ENCODE measurements around the gene MROH9.

Gene MROH9

DNA sequence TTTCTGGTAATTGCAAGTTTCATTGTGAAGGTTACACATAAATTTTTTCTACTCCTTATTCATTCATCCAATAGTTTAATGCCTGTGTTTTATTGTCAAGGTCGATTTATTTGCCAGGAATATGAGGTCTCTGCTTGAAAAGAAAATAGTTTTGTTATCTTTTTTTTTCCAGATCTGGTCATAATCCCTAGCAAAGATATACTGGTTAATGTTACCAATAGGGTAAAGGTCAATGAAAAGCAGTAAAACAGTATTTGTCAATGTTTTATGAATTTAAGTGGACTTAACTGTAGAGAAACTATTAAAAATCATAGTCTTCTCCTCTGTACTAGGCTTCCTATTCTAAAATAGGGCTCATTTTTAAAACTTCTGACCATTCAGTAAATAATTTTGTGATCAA lies 147.3 kb downstream of the MROH9 start:
- no peak for DNase-seq
- no peak overlapping the region for H3K4me3 ChIP-seq (ENCODE audit: low read depth, low read length)
- H3K27me3 ChIP-seq = no peaks in the 10 kb centered on the region
- no peaks in the 10 kb centered on the region for H3K36me3 ChIP-seq
- H3K9me3 ChIP-seq = no peaks in the 10 kb centered on the region
- no peaks in the 10 kb centered on the region for H3K4me1 ChIP-seq
- TF ChIP-seq, protein P1, sequence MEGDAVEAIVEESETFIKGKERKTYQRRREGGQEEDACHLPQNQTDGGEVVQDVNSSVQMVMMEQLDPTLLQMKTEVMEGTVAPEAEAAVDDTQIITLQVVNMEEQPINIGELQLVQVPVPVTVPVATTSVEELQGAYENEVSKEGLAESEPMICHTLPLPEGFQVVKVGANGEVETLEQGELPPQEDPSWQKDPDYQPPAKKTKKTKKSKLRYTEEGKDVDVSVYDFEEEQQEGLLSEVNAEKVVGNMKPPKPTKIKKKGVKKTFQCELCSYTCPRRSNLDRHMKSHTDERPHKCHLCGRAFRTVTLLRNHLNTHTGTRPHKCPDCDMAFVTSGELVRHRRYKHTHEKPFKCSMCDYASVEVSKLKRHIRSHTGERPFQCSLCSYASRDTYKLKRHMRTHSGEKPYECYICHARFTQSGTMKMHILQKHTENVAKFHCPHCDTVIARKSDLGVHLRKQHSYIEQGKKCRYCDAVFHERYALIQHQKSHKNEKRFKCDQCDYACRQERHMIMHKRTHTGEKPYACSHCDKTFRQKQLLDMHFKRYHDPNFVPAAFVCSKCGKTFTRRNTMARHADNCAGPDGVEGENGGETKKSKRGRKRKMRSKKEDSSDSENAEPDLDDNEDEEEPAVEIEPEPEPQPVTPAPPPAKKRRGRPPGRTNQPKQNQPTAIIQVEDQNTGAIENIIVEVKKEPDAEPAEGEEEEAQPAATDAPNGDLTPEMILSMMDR (IDR thresholded peaks at IDR 0.05; ENCODE audit: low read depth, low read length) = no peak

DNA sequence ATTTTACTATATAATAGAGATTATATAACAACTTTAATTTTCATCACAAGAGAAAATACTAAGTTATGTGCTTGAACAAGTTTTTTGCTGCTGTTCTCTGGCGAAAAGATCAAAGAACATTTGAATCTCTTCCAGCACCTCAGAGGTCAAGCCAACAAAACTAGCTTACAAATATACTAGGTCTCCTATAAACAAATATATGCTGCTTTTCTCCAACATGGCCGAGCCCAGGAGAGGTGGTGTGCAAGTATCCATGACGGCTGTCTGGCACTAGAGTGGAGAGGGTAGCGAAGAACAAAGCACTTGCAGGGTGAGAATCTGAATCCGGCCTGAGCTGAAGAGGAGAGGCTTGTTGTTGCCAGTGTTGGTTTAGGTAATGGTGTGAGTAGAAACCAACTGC lies 147.9 kb downstream of the MROH9 start:
- Histone ChIP-seq H3K9me3 (no peaks in the 10 kb centered on the region), H3K27me3 (no peaks in the 10 kb centered on the region), H3K4me1 (no peaks in the 10 kb centered on the region), H3K36me3 (no peaks in the 10 kb centered on the region), H3K4me3 (ENCODE audit: low read depth, low read length) (no peak overlapping the region)
- TF ChIP-seq, protein P1 (IDR thresholded peaks at IDR 0.05; ENCODE audit: low read depth, low read length) = no peak
- no peak for DNase-seq

DNA sequence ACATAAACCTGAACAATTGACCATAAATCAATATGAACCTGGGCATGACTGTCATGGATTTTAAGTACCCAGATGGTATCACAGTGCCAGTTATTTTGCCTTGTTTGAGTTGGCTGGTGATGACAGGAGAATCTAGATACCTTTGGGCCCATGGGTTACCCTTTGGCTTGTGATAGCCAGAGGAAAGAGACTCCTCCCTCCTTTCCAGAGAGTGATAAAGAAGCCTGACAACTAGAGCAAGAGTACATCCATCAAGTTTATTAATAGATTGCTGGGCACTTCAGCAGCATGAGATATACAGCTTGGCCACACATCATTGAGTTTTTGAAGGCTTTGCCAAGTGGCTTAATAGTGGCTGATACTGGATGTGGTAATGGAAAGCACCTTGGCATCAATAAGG lies 148.8 kb downstream of the MROH9 start:
- H3K9me3 ChIP-seq = no peaks in the 10 kb centered on the region
- DNase-seq = no peak
- TF ChIP-seq, protein P1 (IDR thresholded peaks at IDR 0.05; ENCODE audit: low read depth, low read length) = no peak
- no peaks in the 10 kb centered on the region for H3K36me3 ChIP-seq
- no peaks in the 10 kb centered on the region for H3K4me1 ChIP-seq
- H3K27me3 ChIP-seq = no peaks in the 10 kb centered on the region
- H3K4me3 ChIP-seq (ENCODE audit: low read depth, low read length) = no peak overlapping the region

DNA sequence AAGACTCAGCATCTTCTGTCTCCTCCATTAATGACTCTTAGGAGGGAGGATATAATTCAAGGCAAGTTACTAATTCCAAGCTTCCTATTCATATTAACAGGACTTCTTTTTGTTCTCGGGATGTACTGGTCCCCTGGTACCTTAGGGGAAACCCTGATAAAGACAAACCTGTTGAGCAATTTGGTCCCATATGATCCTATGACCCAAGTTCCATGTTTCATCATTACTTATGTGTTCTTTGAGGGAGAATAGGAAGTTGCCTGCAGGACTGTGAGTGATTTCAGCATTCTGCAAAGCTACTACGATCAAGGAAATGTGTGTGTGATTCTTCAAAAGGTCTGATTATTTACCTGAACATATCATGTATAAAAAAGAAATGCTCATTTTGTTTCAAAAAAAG lies 149.5 kb downstream of the MROH9 start:
- H3K36me3 ChIP-seq = no peaks in the 10 kb centered on the region
- TF ChIP-seq, protein P1 (IDR thresholded peaks at IDR 0.05; ENCODE audit: low read depth, low read length) = no peak
- no peaks in the 10 kb centered on the region for H3K4me1 ChIP-seq
- no peaks in the 10 kb centered on the region for H3K27me3 ChIP-seq
- no peak overlapping the region for H3K4me3 ChIP-seq (ENCODE audit: low read depth, low read length)
- DNase-seq = no peak
- H3K9me3 ChIP-seq = no peaks in the 10 kb centered on the region

DNA sequence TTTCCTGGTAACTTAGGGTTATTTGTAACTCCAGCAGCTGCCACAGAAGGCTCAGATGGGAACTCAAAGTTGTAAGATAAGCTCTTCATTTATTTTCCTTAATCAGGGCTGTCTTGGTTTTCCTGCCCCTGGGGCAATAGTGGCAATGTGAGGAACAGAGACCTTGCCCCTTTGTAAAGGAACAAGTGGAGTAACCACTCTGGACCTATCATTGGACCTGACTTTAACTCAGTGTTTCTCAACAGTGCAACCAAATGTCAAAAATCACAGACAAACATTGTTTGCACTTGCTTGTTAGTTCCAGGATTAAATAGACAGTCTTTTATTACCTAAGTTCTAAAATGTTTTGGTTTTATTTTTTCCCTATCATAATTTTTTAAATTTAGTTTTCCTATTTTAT lies 152.6 kb downstream of the MROH9 start:
- no peak overlapping the region for H3K4me3 ChIP-seq (ENCODE audit: low read depth, low read length)

DNA sequence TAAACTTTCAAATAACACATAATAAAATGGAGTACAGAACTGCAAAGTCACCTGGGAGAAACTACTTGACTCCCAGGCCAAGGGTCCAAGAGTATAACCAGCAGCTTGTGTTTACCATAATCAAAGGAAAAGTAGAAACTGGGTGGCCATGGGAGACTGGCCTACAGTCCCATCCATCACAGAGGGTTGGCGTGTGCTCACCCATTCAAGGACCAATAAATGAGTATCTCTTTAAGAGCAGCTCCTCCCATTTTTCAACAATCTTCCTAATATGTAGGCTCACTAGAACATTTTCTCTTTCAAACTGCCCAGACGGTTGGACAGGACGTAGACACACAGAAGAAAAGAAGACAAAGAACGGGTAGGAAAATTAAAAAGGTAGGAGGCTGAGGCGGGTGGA lies 155.3 kb downstream of the MROH9 start, which contains the start of gene FMO3:
FMO3 (plus strand) TSS at position 302 of the 400 bp plus-strand sequence. CDS start 1,754 bp downstream, outside the sequence.
- H3K36me3 ChIP-seq = no peaks in the 10 kb centered on the region
- no peak for DNase-seq
- H3K4me3 ChIP-seq (ENCODE audit: low read depth, low read length) = no peak within 1 kb of the TSS
- H3K9me3 ChIP-seq = no peaks in the 10 kb centered on the region
- no peaks in the 10 kb centered on the region for H3K4me1 ChIP-seq
- TF ChIP-seq, protein P1 (IDR thresholded peaks at IDR 0.05; ENCODE audit: low read depth, low read length) = no peak
- no peaks in the 10 kb centered on the region for H3K27me3 ChIP-seq

More for the DNA sequence above, 152.6 kb downstream of the MROH9 start:
- no peak for DNase-seq
- H3K27me3 ChIP-seq = no peaks in the 10 kb centered on the region
- H3K36me3 ChIP-seq = no peaks in the 10 kb centered on the region
- no peaks in the 10 kb centered on the region for H3K4me1 ChIP-seq
- TF ChIP-seq, protein P1 (IDR thresholded peaks at IDR 0.05; ENCODE audit: low read depth, low read length) = no peak
- no peaks in the 10 kb centered on the region for H3K9me3 ChIP-seq
